GM12874 (cell line): Measurements from ENCODE around the gene IL9.

ENCODE experiments used
- CTCF ChIP-seq: IDR thresholded peaks from 2 replicates; pipeline ENCODE4 v1.5.1; 2011; ENCODE audit warnings: low read depth, mild to moderate bottlenecking, control low read depth, low read length, moderate library complexity; ENCODE audit not compliant: insufficient read depth

The IL9 gene

GRCh38 chr5:135891791-135892190, 3.9 kb downstream of the IL9 start:
- TF ChIP-seq CTCF: peak; percentile 14; the same call in 1 of the 2 replicates

GRCh38 chr5:135891268-135891667, 4.4 kb downstream of the IL9 start:
- TF ChIP-seq CTCF: no peak

GRCh38 chr5:135890867-135891266, 4.8 kb downstream of the IL9 start:
- no peak for TF ChIP-seq CTCF

GRCh38 chr5:135890296-135890695, 5.3 kb downstream of the IL9 start:
- TF ChIP-seq CTCF: no peak

GRCh38 chr5:135887881-135888614, 7.6 kb downstream of the IL9 start:
- no peak for TF ChIP-seq CTCF

- TF ChIP-seq CTCF: peak; percentile 69
Measured at GRCh38 chr5:135887447-135887864, 8.2 kb downstream of the IL9 start.

- TF ChIP-seq CTCF: no peak
Measured at GRCh38 chr5:135886136-135886535, 9.5 kb downstream of the IL9 start.

- no peak for TF ChIP-seq CTCF
Measured at GRCh38 chr5:135885031-135885430, 10.6 kb downstream of the IL9 start.
